HEK293 (cell line): ENCODE results near the gene PRKAR2B.

Source experiments
- EGR2 ChIP-seq: fragments of 450-650 bp; formaldehyde crosslinking; IDR thresholded peaks from 2 replicates; pipeline ENCODE4 v1.5.1; 2016; ENCODE audit warnings: low read depth, missing biosample characterization, missing genetic modification characterization
- FEZF1 ChIP-seq: fragments of 450-650 bp; formaldehyde crosslinking; IDR thresholded peaks from 2 replicates; pipeline ENCODE4 v1.5.1; 2016; ENCODE audit warnings: missing biosample characterization, missing genetic modification characterization
- IKZF3 ChIP-seq: fragments of 450-650 bp; IDR thresholded peaks from 2 replicates; pipeline ENCODE4 v1.5.0; 2018; ENCODE audit warnings: missing biosample characterization, mild to moderate bottlenecking, missing genetic modification characterization, moderate library complexity
- KLF1 ChIP-seq: fragments of 450-650 bp; formaldehyde crosslinking; IDR thresholded peaks from 2 replicates; pipeline ENCODE4 v1.5.1; 2016; ENCODE audit warnings: missing biosample characterization, missing genetic modification characterization
- KLF7 ChIP-seq: fragments of 450-650 bp; formaldehyde crosslinking; IDR thresholded peaks from 2 replicates; pipeline ENCODE4 v1.5.1; 2016; ENCODE audit warnings: missing biosample characterization, missing genetic modification characterization, borderline replicate concordance
- MYNN ChIP-seq: fragments of 450-650 bp; formaldehyde crosslinking; IDR thresholded peaks from 2 replicates; pipeline ENCODE4 v1.5.1; 2016; ENCODE audit warnings: missing biosample characterization, missing genetic modification characterization, borderline replicate concordance
- OVOL3 ChIP-seq: fragments of 450-650 bp; formaldehyde crosslinking; IDR thresholded peaks from 2 replicates; pipeline ENCODE4 v1.5.1; 2016; ENCODE audit warnings: missing biosample characterization, missing genetic modification characterization
- PRDM6 ChIP-seq: fragments of 450-650 bp; formaldehyde crosslinking; IDR thresholded peaks from 2 replicates; pipeline ENCODE4 v1.5.1; 2017; ENCODE audit warnings: missing biosample characterization, missing genetic modification characterization
- SCRT1 ChIP-seq: fragments of 450-650 bp; formaldehyde crosslinking; IDR thresholded peaks from 2 replicates; pipeline ENCODE4 v1.5.1; 2016; ENCODE audit warnings: missing biosample characterization, missing genetic modification characterization, borderline replicate concordance
- SCRT2 ChIP-seq: fragments of 450-650 bp; formaldehyde crosslinking; IDR thresholded peaks from 2 replicates; pipeline ENCODE4 v1.5.1; 2016; ENCODE audit warnings: missing biosample characterization, missing genetic modification characterization
- SP3 ChIP-seq: fragments of 450-650 bp; formaldehyde crosslinking; IDR thresholded peaks from 2 replicates; pipeline ENCODE4 v1.5.1; 2016; ENCODE audit warnings: missing biosample characterization, missing genetic modification characterization
- ZBTB1 ChIP-seq: fragments of 450-650 bp; formaldehyde crosslinking; IDR thresholded peaks from 2 replicates; pipeline ENCODE4 v1.5.1; 2016; ENCODE audit warnings: missing biosample characterization, missing genetic modification characterization
- ZBTB7A ChIP-seq: fragments of 450-650 bp; formaldehyde crosslinking; IDR thresholded peaks from 2 replicates; pipeline ENCODE4 v1.5.1; 2016; ENCODE audit warnings: low read depth, missing biosample characterization, missing genetic modification characterization
- ZBTB8A ChIP-seq: fragments of 450-650 bp; formaldehyde crosslinking; IDR thresholded peaks from 2 replicates; pipeline ENCODE4 v1.5.1; 2016; ENCODE audit warnings: missing biosample characterization, missing genetic modification characterization
- ZFHX2 ChIP-seq: fragments of 450-650 bp; formaldehyde crosslinking; conservative IDR thresholded peaks from 2 replicates; pipeline ENCODE4 v1.5.1; 2016; ENCODE audit warnings: missing biosample characterization, missing genetic modification characterization
- ZFP3 ChIP-seq: fragments of 450-650 bp; formaldehyde crosslinking; IDR thresholded peaks from 2 replicates; pipeline ENCODE4 v1.5.1; 2016; ENCODE audit warnings: low read depth, missing biosample characterization, missing genetic modification characterization
- ZFP41 ChIP-seq: fragments of 450-650 bp; formaldehyde crosslinking; IDR thresholded peaks from 2 replicates; pipeline ENCODE4 v1.5.1; 2016; ENCODE audit warnings: missing biosample characterization, missing genetic modification characterization, borderline replicate concordance
- ZFP69B ChIP-seq: fragments of 450-650 bp; formaldehyde crosslinking; IDR thresholded peaks from 2 replicates; pipeline ENCODE4 v1.5.1; 2016; ENCODE audit warnings: missing biosample characterization, missing genetic modification characterization
- ZNF112 ChIP-seq: fragments of 450-650 bp; formaldehyde crosslinking; IDR thresholded peaks from 2 replicates; pipeline ENCODE4 v1.5.0; 2017; ENCODE audit warnings: missing biosample characterization, missing genetic modification characterization
- ZNF114 ChIP-seq: fragments of 450-650 bp; formaldehyde crosslinking; IDR thresholded peaks from 2 replicates; pipeline ENCODE4 v1.5.0; 2017; ENCODE audit warnings: missing biosample characterization, missing genetic modification characterization
- ZNF121 ChIP-seq: fragments of 450-650 bp; formaldehyde crosslinking; IDR thresholded peaks from 2 replicates; pipeline ENCODE4 v1.5.1; 2016; ENCODE audit warnings: missing biosample characterization, missing genetic modification characterization
- ZNF146 ChIP-seq: fragments of 450-650 bp; formaldehyde crosslinking; IDR thresholded peaks from 2 replicates; pipeline ENCODE4 v1.5.1; 2016; ENCODE audit warnings: missing biosample characterization, missing genetic modification characterization
- ZNF324 ChIP-seq: fragments of 450-650 bp; formaldehyde crosslinking; IDR thresholded peaks from 2 replicates; pipeline ENCODE4 v1.5.1; 2016; ENCODE audit warnings: missing biosample characterization, missing genetic modification characterization
- ZNF335 ChIP-seq: fragments of 450-650 bp; formaldehyde crosslinking; conservative IDR thresholded peaks from 2 replicates; pipeline ENCODE4 v1.5.1; 2016; ENCODE audit warnings: missing biosample characterization, missing genetic modification characterization
- ZNF341 ChIP-seq: fragments of 450-650 bp; formaldehyde crosslinking; IDR thresholded peaks from 2 replicates; pipeline ENCODE4; 2016; ENCODE audit warnings: low read depth, missing biosample characterization, missing genetic modification characterization
- ZNF394 ChIP-seq: fragments of 450-650 bp; formaldehyde crosslinking; IDR thresholded peaks from 2 replicates; pipeline ENCODE4 v1.5.1; 2016; ENCODE audit warnings: missing biosample characterization, missing genetic modification characterization, mild to moderate bottlenecking, moderate library complexity, borderline replicate concordance
- ZNF48 ChIP-seq: fragments of 450-650 bp; formaldehyde crosslinking; IDR thresholded peaks from 2 replicates; pipeline ENCODE4 v1.5.1; 2016; ENCODE audit warnings: missing biosample characterization, missing genetic modification characterization
- ZNF510 ChIP-seq: fragments of 450-650 bp; formaldehyde crosslinking; IDR thresholded peaks from 2 replicates; pipeline ENCODE4 v1.5.1; 2018; ENCODE audit warnings: mild to moderate bottlenecking, missing genetic modification characterization, missing biosample characterization; ENCODE audit not compliant: insufficient replicate concordance
- ZNF530 ChIP-seq: fragments of 450-650 bp; formaldehyde crosslinking; IDR thresholded peaks from 2 replicates; pipeline ENCODE4 v1.5.1; 2016; ENCODE audit warnings: low read depth, missing biosample characterization, missing genetic modification characterization
- ZNF549 ChIP-seq: fragments of 450-650 bp; IDR thresholded peaks from 2 replicates; pipeline ENCODE4 v1.5.1; 2018; ENCODE audit warnings: missing biosample characterization, missing genetic modification characterization, mild to moderate bottlenecking, inconsistent platforms, moderate library complexity
- ZNF558 ChIP-seq: fragments of 450-650 bp; formaldehyde crosslinking; IDR thresholded peaks from 2 replicates; pipeline ENCODE4 v1.5.1; 2016; ENCODE audit warnings: missing biosample characterization, missing genetic modification characterization
- ZNF623 ChIP-seq: fragments of 450-650 bp; formaldehyde crosslinking; IDR thresholded peaks from 2 replicates; pipeline ENCODE4 v1.5.1; 2016; ENCODE audit warnings: missing biosample characterization, missing genetic modification characterization
- ZNF654 ChIP-seq: fragments of 450-650 bp; formaldehyde crosslinking; IDR thresholded peaks from 2 replicates; pipeline ENCODE4 v1.5.1; 2016; ENCODE audit warnings: low read depth, missing biosample characterization, missing genetic modification characterization
- ZNF658 ChIP-seq: fragments of 450-650 bp; formaldehyde crosslinking; IDR thresholded peaks from 2 replicates; pipeline ENCODE4; 2016; ENCODE audit warnings: missing biosample characterization, missing genetic modification characterization
- ZNF707 ChIP-seq: fragments of 450-650 bp; formaldehyde crosslinking; IDR thresholded peaks from 2 replicates; pipeline ENCODE4 v1.5.1; 2016; ENCODE audit warnings: missing biosample characterization, missing genetic modification characterization
- ZNF768 ChIP-seq: fragments of 450-650 bp; formaldehyde crosslinking; IDR thresholded peaks from 2 replicates; pipeline ENCODE4 v1.5.1; 2018; ENCODE audit warnings: missing biosample characterization, mild to moderate bottlenecking, missing genetic modification characterization
- ZNF785 ChIP-seq: fragments of 450-650 bp; formaldehyde crosslinking; IDR thresholded peaks from 2 replicates; pipeline ENCODE4 v1.5.1; 2016; ENCODE audit warnings: missing biosample characterization, missing genetic modification characterization
- ZNF843 ChIP-seq: fragments of 450-650 bp; formaldehyde crosslinking; IDR thresholded peaks from 2 replicates; pipeline ENCODE4 v1.5.1; 2016; ENCODE audit warnings: missing biosample characterization, missing genetic modification characterization
- ZXDB ChIP-seq: fragments of 450-650 bp; formaldehyde crosslinking; IDR thresholded peaks from 2 replicates; pipeline ENCODE4 v1.5.1; 2016; ENCODE audit warnings: missing biosample characterization, missing genetic modification characterization
- TF ChIP-seq, protein P1 (sequence below): fragments of 450-650 bp; formaldehyde crosslinking; IDR thresholded peaks from 2 replicates; pipeline ENCODE4 v1.5.1; 2017; ENCODE audit warnings: missing biosample characterization, missing genetic modification characterization

Gene PRKAR2B

GRCh38 chr7:107167483-107168232 lies 123.2 kb downstream of the PRKAR2B start (continued):
- TF ChIP-seq KLF1 (tag by site-specific recombination) (0 out of 2 replicates have a peak, but pooled peaks have one; percentile 32), OVOL3 (tag by site-specific recombination) (no peak), SP3 (no peak), KLF7 (tag by site-specific recombination) (no peak), ZNF768 (tag by site-specific recombination) (no peak), ZBTB8A (tag by site-specific recombination) (no peak), ZFP3 (no peak), ZNF658 (tag by site-specific recombination) (no peak), ZXDB (tag by site-specific recombination) (no peak), IKZF3 (peak; percentile 32; the same call in 1 of the 2 replicates), SCRT1 (tag by site-specific recombination) (no peak), ZNF785 (no peak), ZNF341 (tag by site-specific recombination) (no peak), EGR2 (tag by site-specific recombination) (peak; percentile 45; the same call in 1 of the 2 replicates), ZFP41 (tag by site-specific recombination) (no peak), ZBTB7A (no peak), ZNF324 (0 out of 2 replicates have a peak, but pooled peaks have one; percentile 42), ZFP69B (peak; percentile 91), ZNF335 (tag by site-specific recombination) (peak; percentile 90), ZNF558 (tag by site-specific recombination) (no peak), ZFHX2 (peak; percentile 77), ZNF112 (no peak), ZNF510 (no peak), ZNF843 (tag by site-specific recombination) (no peak), ZNF394 (tag by site-specific recombination) (peak; percentile 87), ZBTB1 (no peak), ZNF48 (tag by site-specific recombination) (no peak), ZNF530 (tag by site-specific recombination) (no peak), ZNF114 (tag by site-specific recombination) (no peak), ZNF549 (tag by site-specific recombination) (no peak), ZNF623 (tag by site-specific recombination) (no peak), ZNF146 (tag by site-specific recombination) (no peak), PRDM6 (tag by site-specific recombination) (peak; percentile 85), SCRT2 (no peak; the same call in 1 of the 2 replicates), FEZF1 (no peak), MYNN (tag by site-specific recombination) (no peak), ZNF121 (tag by site-specific recombination) (no peak), ZNF654 (peak; percentile 22; the same call in 1 of the 2 replicates), ZNF707 (tag by site-specific recombination) (no peak)
- TF ChIP-seq, protein P1, sequence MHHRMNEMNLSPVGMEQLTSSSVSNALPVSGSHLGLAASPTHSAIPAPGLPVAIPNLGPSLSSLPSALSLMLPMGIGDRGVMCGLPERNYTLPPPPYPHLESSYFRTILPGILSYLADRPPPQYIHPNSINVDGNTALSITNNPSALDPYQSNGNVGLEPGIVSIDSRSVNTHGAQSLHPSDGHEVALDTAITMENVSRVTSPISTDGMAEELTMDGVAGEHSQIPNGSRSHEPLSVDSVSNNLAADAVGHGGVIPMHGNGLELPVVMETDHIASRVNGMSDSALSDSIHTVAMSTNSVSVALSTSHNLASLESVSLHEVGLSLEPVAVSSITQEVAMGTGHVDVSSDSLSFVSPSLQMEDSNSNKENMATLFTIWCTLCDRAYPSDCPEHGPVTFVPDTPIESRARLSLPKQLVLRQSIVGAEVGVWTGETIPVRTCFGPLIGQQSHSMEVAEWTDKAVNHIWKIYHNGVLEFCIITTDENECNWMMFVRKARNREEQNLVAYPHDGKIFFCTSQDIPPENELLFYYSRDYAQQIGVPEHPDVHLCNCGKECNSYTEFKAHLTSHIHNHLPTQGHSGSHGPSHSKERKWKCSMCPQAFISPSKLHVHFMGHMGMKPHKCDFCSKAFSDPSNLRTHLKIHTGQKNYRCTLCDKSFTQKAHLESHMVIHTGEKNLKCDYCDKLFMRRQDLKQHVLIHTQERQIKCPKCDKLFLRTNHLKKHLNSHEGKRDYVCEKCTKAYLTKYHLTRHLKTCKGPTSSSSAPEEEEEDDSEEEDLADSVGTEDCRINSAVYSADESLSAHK (tag by site-specific recombination): peak; percentile 88
